Cardiac muscle cell (in vitro differentiated cells and primary cell): ENCODE results near the gene AK4. TPM values are rescaled to one million over a fixed set of nuclear protein-coding genes. Genes with fewer than 3 reads are reported as not detected.
"Not testable (repeated sequence)": the region's sequence is repeated elsewhere in the genome, so short reads cannot be mapped to it uniquely, and the experiment has no call there.

ENCODE experiments used
- DNase-seq, 2 donors: peaks; one replicate each; pipeline versions ENCODE4 v3.0.0 to v3.0.0-alpha.2; 2010 to 2017; ENCODE audit warnings: low read depth in 1 of 2, low spot score in 1 of 2
- H3K27ac ChIP-seq: fragments of 200-600 bp; sonication (generic); 2 replicates; pipeline ENCODE4 v1.5.1; 2016
- H3K27me3 ChIP-seq: fragments of 200-600 bp; sonication (generic); 2 replicates; pipeline ENCODE4 v1.6.0; 2016; ENCODE audit warnings: control low read depth
- H3K36me3 ChIP-seq: fragments of 200-600 bp; sonication (generic); 2 replicates; pipeline ENCODE4 v1.5.1; 2016; ENCODE audit warnings: control low read depth
- H3K4me1 ChIP-seq: fragments of 200-600 bp; sonication (generic); 2 replicates; pipeline ENCODE4 v1.8.1; 2017; ENCODE audit warnings: low read depth, mild to moderate bottlenecking, mixed run types
- H3K4me3 ChIP-seq: fragments of 200-600 bp; sonication (generic); 2 replicates; pipeline ENCODE4 v1.5.1; 2016; ENCODE audit warnings: mild to moderate bottlenecking
- H3K9me3 ChIP-seq: fragments of 200-600 bp; sonication (generic); 2 replicates; pipeline ENCODE4 v1.5.1; 2017; ENCODE audit warnings: low read depth, mild to moderate bottlenecking, control low read depth
- polyA plus RNA-seq: library from polyadenylated mRNA; unstranded; fragments of >200 nt; fragmentation: Nextera tagmentation; extraction: Ambion mirVana; gene quantifications from 2 replicates; pipeline ENCODE4 v1.2.1, GENCODE V29; 2016
- total RNA-seq: library from RNA; depleted of rRNA; stranded (reverse); fragments of >200 nt; gene quantifications from 2 replicates; pipeline ENCODE4 v1.2.3, GENCODE V29; 2016
- TF ChIP-seq, protein P1 (sequence below): IDR thresholded peaks from 2 replicates; pipeline ENCODE4 v1.5.1; 2012; ENCODE audit warnings: low read depth, mild to moderate bottlenecking, low read length

AK4 gene
- total and polyA plus RNA-seq, 2 experiments from 2014 or later, result 93.1 to 133 TPM

GRCh38 chr1:65112811-65113210 is 35.2 kb upstream of the AK4 start:
- H3K9me3 ChIP-seq, result no peaks in the 10 kb centered on the region
- H3K36me3 ChIP-seq, result no peaks in the 10 kb centered on the region
- no peak overlapping the region for H3K27ac ChIP-seq
- peaks cover 9% of the 10 kb centered on the region for H3K4me1 ChIP-seq
- no peak overlapping the region for H3K4me3 ChIP-seq
- H3K27me3 ChIP-seq, result no peaks in the 10 kb centered on the region
- DNase-seq, result no peak
- TF ChIP-seq, protein P1, sequence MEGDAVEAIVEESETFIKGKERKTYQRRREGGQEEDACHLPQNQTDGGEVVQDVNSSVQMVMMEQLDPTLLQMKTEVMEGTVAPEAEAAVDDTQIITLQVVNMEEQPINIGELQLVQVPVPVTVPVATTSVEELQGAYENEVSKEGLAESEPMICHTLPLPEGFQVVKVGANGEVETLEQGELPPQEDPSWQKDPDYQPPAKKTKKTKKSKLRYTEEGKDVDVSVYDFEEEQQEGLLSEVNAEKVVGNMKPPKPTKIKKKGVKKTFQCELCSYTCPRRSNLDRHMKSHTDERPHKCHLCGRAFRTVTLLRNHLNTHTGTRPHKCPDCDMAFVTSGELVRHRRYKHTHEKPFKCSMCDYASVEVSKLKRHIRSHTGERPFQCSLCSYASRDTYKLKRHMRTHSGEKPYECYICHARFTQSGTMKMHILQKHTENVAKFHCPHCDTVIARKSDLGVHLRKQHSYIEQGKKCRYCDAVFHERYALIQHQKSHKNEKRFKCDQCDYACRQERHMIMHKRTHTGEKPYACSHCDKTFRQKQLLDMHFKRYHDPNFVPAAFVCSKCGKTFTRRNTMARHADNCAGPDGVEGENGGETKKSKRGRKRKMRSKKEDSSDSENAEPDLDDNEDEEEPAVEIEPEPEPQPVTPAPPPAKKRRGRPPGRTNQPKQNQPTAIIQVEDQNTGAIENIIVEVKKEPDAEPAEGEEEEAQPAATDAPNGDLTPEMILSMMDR, result no peak

DNA sequence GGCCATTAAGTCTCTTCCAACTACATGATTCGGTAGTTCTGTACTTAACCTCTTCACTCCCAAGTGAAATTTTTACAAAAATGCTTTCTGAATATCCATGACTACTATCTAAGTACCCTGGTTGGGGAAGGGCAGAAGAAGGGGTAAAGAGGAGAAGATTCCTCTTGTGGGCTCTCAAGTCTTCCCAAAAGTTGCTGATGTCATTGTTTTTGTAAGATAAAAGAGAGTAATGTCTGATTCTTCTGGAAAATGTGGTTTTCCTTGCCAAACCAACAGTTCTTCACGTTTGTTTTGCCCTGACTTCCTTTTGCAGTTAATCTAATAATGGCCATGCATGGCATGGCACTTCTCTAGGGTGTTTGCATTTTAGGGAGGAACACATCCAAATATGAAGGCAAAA is 34.7 kb upstream of the AK4 start:
- Histone ChIP-seq H3K36me3 (no peaks in the 10 kb centered on the region), H3K27me3 (no peaks in the 10 kb centered on the region), H3K4me1 (peaks cover 9% of the 10 kb centered on the region), H3K4me3 (no peak overlapping the region), H3K27ac (no peak overlapping the region), H3K9me3 (no peaks in the 10 kb centered on the region)
- TF ChIP-seq, protein P1, result no peak
- peak in 1 of 2 donors; percentile 20 for DNase-seq

DNA sequence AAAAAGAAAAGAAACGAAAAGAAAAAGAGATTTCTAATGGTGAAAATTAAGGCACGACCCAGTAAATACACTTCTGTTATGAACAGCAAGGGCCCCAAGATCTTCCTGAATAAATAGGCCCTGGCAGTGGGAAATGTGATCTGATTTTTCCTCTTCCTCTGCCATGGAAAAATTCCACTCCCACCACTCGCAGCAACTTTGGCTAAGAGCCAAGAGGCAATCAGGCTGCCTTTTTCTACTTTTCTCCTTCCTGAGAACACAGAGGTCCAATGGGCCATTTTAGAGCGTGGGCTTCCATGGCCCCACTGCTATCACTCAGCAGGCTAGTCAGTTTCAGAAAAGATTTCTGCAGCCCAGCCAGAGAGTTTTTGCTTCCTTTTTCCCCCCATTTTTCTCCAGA is 33.7 kb upstream of the AK4 start:
- no peaks in the 10 kb centered on the region for H3K27me3 ChIP-seq
- H3K36me3 ChIP-seq, result no peaks in the 10 kb centered on the region
- DNase-seq, result peak; percentile 63 to 67
- H3K27ac ChIP-seq, result peak overlapping the region; percentile 3
- no peak overlapping the region for H3K4me3 ChIP-seq
- H3K4me1 ChIP-seq, result peaks cover 9% of the 10 kb centered on the region
- TF ChIP-seq, protein P1, result no peak
- H3K9me3 ChIP-seq, result no peaks in the 10 kb centered on the region

GRCh38 chr1:65119951-65120350 is 28.1 kb upstream of the AK4 start:
- H3K36me3 ChIP-seq, result no peaks in the 10 kb centered on the region

DNA sequence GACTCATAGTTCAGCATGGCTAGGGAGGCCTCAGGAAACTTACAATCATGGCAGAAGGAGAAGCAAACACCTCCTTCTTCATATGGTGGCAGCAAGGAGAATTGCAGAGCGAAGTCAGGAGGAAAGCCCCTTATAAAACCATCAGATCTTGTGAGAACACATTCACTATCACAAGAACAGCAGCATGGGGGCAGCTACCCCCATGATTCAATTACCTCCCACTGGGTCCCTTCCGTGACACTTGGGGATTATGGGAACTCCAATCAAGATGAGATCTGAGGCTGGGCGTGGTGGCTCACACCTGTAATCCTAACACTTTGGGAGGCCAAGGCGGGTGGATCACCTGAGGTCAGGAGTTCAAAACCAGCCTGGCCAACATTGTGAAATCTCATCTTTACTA is 18.9 kb upstream of the AK4 start:
- DNase-seq, H3K27me3 ChIP-seq, H3K9me3 ChIP-seq, H3K4me1 ChIP-seq, H3K36me3 ChIP-seq, H3K27ac ChIP-seq, H3K4me3 ChIP-seq: not testable (repeated sequence)

More at GRCh38 chr1:65119951-65120350, 28.1 kb upstream of the AK4 start:
- Histone ChIP-seq H3K9me3 (no peaks in the 10 kb centered on the region), H3K27me3 (no peaks in the 10 kb centered on the region), H3K27ac (no peak overlapping the region), H3K4me1 (no peaks in the 10 kb centered on the region), H3K4me3 (no peak overlapping the region)
- TF ChIP-seq, protein P1, result no peak
- DNase-seq, result no peak

GRCh38 chr1:65138524-65138923 is 9.5 kb upstream of the AK4 start:
- Histone ChIP-seq H3K9me3 (no peaks in the 10 kb centered on the region), H3K4me3 (no peak overlapping the region), H3K27me3 (no peaks in the 10 kb centered on the region), H3K27ac (no peak overlapping the region), H3K4me1 (no peaks in the 10 kb centered on the region), H3K36me3 (no peaks in the 10 kb centered on the region)
- TF ChIP-seq, protein P1, result no peak
- no peak for DNase-seq

- H3K4me3 ChIP-seq, H3K36me3 ChIP-seq, H3K4me1 ChIP-seq, DNase-seq, H3K27ac ChIP-seq, H3K9me3 ChIP-seq, H3K27me3 ChIP-seq: not testable (repeated sequence)
Observed at GRCh38 chr1:65139793-65140192, 8.2 kb upstream of the AK4 start.
